Tibial nerve (tissue), 4 donors: ENCODE results near the gene GDPD3. TPM values are rescaled to one million over a fixed set of nuclear protein-coding genes. Genes with fewer than 3 reads are reported as not detected.
A peak's percentile ranks its signal among the peaks of the same experiment; 100 is the strongest.

ENCODE experiments used
- DNase-seq, 2 donors: peaks; one replicate each; pipeline ENCODE4 v3.0.0-alpha.2; 2019; ENCODE audit warnings: low spot score in 2 of 2
- H3K27ac ChIP-seq, 4 donors: fragments of 200-600 bp; sonication (generic) in 3 of 4; one replicate each; pipeline ENCODE4 v1.5.1; 2017 to 2019; ENCODE audit warnings: mild to moderate bottlenecking in 1 of 4
- H3K27me3 ChIP-seq, 2 donors: fragments of 200-600 bp; sonication (generic) in 1 of 2; one replicate each; pipeline versions ENCODE4 v1.5.1 to v1.6.0; 2017 to 2019
- H3K36me3 ChIP-seq, 3 donors: fragments of 200-600 bp; sonication (generic); one replicate each; pipeline ENCODE4 v1.5.1; 2018 to 2019
- H3K4me1 ChIP-seq, 4 donors: fragments of 200-600 bp; sonication (generic) in 3 of 4; one replicate each; pipeline ENCODE4 v1.5.1; 2017 to 2019
- H3K4me3 ChIP-seq, 4 donors: fragments of 200-600 bp; sonication (generic) in 3 of 4; one replicate each; pipeline ENCODE4 v1.5.1; 2017 to 2019; ENCODE audit warnings: mild to moderate bottlenecking in 1 of 4, moderate library complexity in 1 of 4
- H3K9me3 ChIP-seq, 4 donors: fragments of 200-600 bp; sonication (generic) in 3 of 4; one replicate each; pipeline ENCODE4 v1.5.1; 2017 to 2019
- EP300 ChIP-seq, 2 donors: sonication (generic); formaldehyde crosslinking; IDR thresholded peaks; one replicate each; pipeline ENCODE4 v1.6.1; 2017; ENCODE audit warnings: antibody characterized with exemption in 2 of 2, mild to moderate bottlenecking in 1 of 2
- POLR2A ChIP-seq, 2 donors: fragments of 450-650 bp; IDR thresholded peaks; one replicate each; pipeline ENCODE4 v1.6.1; 2017; ENCODE audit warnings: antibody characterized with exemption in 2 of 2, mild to moderate bottlenecking in 2 of 2, moderate library complexity in 2 of 2
- WGBS, 2 donors: methylation state at CpG; one replicate each; pipeline ENCODE4 v1.1.5; 2018; 5-methylcytosine and 5-hydroxymethylcytosine counted together
- total RNA-seq, 4 donors: library from RNA; depleted of rRNA; stranded (reverse); fragments of >200 nt; gene quantifications; one replicate each; pipeline ENCODE4 v1.1.0, GENCODE V29; 2016
- TF ChIP-seq, protein P1 (sequence below), 5 experiments: fragments of 200-600 bp in 3 of 5; fragments of 450-650 bp in 2 of 5; sonication (generic) in 3 of 5; IDR thresholded peaks; one replicate each; pipeline ENCODE4 v1.5.1; 2016 to 2019; ENCODE audit warnings: antibody characterized with exemption in 5 of 5, mild to moderate bottlenecking in 3 of 5, moderate library complexity in 2 of 5

Gene GDPD3
- total RNA-seq, 4 donors from 2014 or later, result 2.8 to 5.2 (median 4.6) TPM

DNA sequence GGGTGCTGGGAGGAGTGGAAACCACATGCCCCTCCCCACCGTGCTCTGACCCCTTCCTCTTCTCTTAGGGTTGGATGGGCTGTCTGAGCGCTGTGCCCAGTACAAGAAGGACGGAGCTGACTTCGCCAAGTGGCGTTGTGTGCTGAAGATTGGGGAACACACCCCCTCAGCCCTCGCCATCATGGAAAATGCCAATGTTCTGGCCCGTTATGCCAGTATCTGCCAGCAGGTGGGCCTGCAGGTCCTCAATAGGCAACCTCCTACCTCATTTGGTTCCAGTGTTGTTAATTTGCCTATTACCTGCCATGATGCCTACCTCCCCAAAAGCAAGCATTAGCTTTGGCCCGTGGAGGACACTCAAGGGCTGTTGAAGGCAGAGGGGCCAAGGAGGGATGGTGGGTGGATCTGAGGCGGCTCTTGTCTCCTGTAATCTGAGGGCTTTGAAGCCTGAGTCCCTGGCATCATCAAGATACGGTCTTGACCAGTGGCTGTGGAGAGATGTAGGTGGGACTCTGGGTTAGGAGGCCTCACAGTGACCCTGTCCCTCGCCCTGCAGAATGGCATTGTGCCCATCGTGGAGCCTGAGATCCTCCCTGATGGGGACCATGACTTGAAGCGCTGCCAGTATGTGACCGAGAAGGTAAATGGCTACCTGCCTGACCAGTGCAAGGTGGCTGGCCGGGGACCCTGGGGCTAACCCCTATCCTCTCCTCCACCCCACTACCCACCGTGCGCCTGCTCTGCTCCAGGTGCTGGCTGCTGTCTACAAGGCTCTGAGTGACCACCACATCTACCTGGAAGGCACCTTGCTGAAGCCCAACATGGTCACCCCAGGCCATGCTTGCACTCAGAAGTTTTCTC lies 44.4 kb downstream of the GDPD3 start:
- no peaks in the 10 kb centered on the region for H3K9me3 ChIP-seq
- TF ChIP-seq, protein P1, sequence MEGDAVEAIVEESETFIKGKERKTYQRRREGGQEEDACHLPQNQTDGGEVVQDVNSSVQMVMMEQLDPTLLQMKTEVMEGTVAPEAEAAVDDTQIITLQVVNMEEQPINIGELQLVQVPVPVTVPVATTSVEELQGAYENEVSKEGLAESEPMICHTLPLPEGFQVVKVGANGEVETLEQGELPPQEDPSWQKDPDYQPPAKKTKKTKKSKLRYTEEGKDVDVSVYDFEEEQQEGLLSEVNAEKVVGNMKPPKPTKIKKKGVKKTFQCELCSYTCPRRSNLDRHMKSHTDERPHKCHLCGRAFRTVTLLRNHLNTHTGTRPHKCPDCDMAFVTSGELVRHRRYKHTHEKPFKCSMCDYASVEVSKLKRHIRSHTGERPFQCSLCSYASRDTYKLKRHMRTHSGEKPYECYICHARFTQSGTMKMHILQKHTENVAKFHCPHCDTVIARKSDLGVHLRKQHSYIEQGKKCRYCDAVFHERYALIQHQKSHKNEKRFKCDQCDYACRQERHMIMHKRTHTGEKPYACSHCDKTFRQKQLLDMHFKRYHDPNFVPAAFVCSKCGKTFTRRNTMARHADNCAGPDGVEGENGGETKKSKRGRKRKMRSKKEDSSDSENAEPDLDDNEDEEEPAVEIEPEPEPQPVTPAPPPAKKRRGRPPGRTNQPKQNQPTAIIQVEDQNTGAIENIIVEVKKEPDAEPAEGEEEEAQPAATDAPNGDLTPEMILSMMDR (IDR thresholded peaks at IDR 0.05), result peak in 1 of 5 experiments; percentile 23
- no peak for TF ChIP-seq EP300 (IDR thresholded peaks at IDR 0.05)
- 84 to 89% methylated on average over 16 to 17 of the region's 17 CpGs for WGBS, 2 donors
- H3K27ac ChIP-seq, result peak overlapping the region in 2 of 4 donors; percentile 57
- H3K36me3 ChIP-seq, result peaks cover 3 to 71% (median 30%) of the 10 kb centered on the region in 3 donors
- DNase-seq, result no peak
- H3K4me1 ChIP-seq, result peaks cover 0 to 46% (median 33%) of the 10 kb centered on the region in 4 donors
- no peaks in the 10 kb centered on the region for H3K27me3 ChIP-seq
- H3K4me3 ChIP-seq, result no peak overlapping the region

DNA sequence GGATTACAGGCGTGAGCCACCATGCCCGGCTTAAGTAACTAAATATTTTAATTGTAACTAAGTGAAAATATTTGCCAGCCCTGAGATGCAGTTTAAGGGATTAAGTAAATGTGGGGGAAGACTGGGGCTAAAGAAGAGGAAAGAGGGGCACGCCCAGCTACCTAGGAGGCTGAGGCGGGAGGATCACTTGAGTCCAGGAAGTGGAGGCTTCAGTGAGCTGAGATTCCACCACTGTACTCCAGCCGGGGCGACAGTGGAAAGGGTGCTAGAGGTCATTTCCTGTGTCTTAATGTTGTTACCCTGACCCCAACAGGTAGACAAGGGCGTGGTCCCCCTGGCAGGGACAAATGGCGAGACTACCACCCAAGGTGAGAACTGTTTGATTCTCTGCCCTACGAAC lies 45.0 kb downstream of the GDPD3 start:
- Histone ChIP-seq H3K36me3 (peaks cover 3 to 66% (median 30%) of the 10 kb centered on the region in 3 donors), H3K27me3 (no peaks in the 10 kb centered on the region), H3K9me3 (no peaks in the 10 kb centered on the region), H3K27ac (peak overlapping the region in 1 of 4 donors; percentile 57), H3K4me3 (no peak overlapping the region), H3K4me1 (peaks cover 3 to 52% (median 39%) of the 10 kb centered on the region in 4 donors)
- TF ChIP-seq, protein P1 (IDR thresholded peaks at IDR 0.05), result no peak
- no peak for TF ChIP-seq EP300 (IDR thresholded peaks at IDR 0.05)
- TF ChIP-seq POLR2A (IDR thresholded peaks at IDR 0.05), result no peak
- WGBS, 2 donors, result 83 to 87% methylated on average over 9 of the region's 9 CpGs
- no peak for DNase-seq

DNA sequence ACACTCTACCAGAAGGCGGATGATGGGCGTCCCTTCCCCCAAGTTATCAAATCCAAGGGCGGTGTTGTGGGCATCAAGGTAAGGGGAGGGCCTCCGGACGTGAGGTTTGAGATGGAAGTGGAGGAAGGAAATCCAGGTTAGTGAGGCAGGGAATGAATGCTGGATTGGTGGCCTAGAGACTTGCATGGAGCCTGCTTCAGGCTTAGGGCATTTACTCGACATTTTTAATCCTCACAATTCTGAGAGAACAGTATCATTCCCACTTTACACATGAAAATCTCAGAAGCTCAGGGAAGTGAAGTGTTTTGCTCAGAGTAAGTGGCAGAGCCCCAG lies 45.8 kb downstream of the GDPD3 start:
- H3K4me3 ChIP-seq, result peak overlapping the region in 3 of 4 donors; percentile 6 to 92 (median 71)
- TF ChIP-seq POLR2A (IDR thresholded peaks at IDR 0.05) (no peak), EP300 (IDR thresholded peaks at IDR 0.05) (no peak)
- TF ChIP-seq, protein P1 (IDR thresholded peaks at IDR 0.05), result no peak
- 76 to 88% methylated on average over 6 of the region's 6 CpGs for WGBS, 2 donors

DNA sequence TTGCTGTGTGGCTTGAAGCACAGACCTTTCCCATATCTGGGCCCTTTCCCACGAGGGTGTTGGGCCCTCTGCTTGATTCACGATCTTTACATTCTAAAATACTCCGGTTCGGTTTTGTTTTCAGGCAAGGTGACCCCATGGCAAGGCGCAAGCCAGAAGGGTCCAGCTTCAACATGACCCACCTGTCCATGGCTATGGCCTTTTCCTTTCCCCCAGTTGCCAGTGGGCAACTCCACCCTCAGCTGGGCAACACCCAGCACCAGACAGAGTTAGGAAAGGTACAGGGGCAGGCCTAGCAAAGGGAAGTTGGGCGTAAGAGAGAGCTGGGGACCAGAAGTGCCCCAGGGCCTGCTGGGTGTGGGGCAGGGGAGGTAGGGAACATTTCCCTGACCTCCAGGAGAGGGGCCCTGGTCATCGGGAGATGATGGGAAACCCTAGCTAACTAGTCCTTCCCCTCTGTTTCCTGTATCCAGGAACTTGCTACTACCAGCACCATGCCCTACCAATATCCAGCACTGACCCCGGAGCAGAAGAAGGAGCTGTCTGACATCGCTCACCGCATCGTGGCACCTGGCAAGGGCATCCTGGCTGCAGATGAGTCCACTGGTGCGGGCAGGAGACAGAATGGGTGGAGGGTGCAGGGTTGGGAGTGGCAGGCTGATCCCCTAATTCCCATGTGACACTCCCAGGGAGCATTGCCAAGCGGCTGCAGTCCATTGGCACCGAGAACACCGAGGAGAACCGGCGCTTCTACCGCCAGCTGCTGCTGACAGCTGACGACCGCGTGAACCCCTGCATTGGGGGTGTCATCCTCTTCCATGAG lies 46.4 kb downstream of the GDPD3 start:
- DNase-seq, result no peak
- peaks cover 3 to 52% (median 30%) of the 10 kb centered on the region in 3 donors for H3K36me3 ChIP-seq
- 55 to 64% methylated on average over 12 to 18 of the region's 21 CpGs for WGBS, 2 donors
- H3K9me3 ChIP-seq, result no peaks in the 10 kb centered on the region
- peak overlapping the region; percentile 65 to 92 (median 80) for H3K4me3 ChIP-seq
- H3K27ac ChIP-seq, result peak overlapping the region; percentile 90 to 98 (median 94)
- H3K27me3 ChIP-seq, result no peaks in the 10 kb centered on the region
- peaks cover 5 to 62% (median 42%) of the 10 kb centered on the region in 4 donors for H3K4me1 ChIP-seq
- no peak for TF ChIP-seq POLR2A (IDR thresholded peaks at IDR 0.05)
- TF ChIP-seq EP300 (IDR thresholded peaks at IDR 0.05), result no peak
- TF ChIP-seq, protein P1 (IDR thresholded peaks at IDR 0.05), result no peak

More for the DNA sequence above, 45.8 kb downstream of the GDPD3 start:
- peaks cover 3 to 58% (median 30%) of the 10 kb centered on the region in 3 donors for H3K36me3 ChIP-seq
- no peaks in the 10 kb centered on the region for H3K27me3 ChIP-seq
- no peaks in the 10 kb centered on the region for H3K9me3 ChIP-seq
- H3K4me1 ChIP-seq, result peaks cover 5 to 60% (median 42%) of the 10 kb centered on the region in 4 donors
- DNase-seq, result no peak
- peak overlapping the region in 2 of 4 donors; percentile 96 to 98 for H3K27ac ChIP-seq
